Measurements from ENCODE around the gene PRKRA.

Gene PRKRA

GRCh38 chr2:178391701-178392100, 59.3 kb downstream of the PRKRA start:
- no peak for ATAC-seq

GRCh38 chr2:178388287-178388686, 62.7 kb downstream of the PRKRA start:
- ATAC-seq: no peak
- no peak for TF ChIP-seq POU6F1 (CRISPR knock-in tag; IDR thresholded peaks at IDR 0.05; ENCODE audit: borderline replicate concordance, low read depth)

More at GRCh38 chr2:178391701-178392100, 59.3 kb downstream of the PRKRA start:
- TF ChIP-seq ZNF8 (CRISPR knock-in tag; IDR thresholded peaks at IDR 0.05) (no peak), ZNF565 (CRISPR knock-in tag; conservative IDR thresholded peaks at IDR 0.05; ENCODE audit: low read depth) (no peak), TCF4 (CRISPR knock-in tag; IDR thresholded peaks at IDR 0.05; ENCODE audit: borderline replicate concordance) (no peak), ESRRG (CRISPR knock-in tag; IDR thresholded peaks at IDR 0.05) (no peak), ARNTL (CRISPR knock-in tag; IDR thresholded peaks at IDR 0.05; ENCODE audit: borderline replicate concordance, low read depth) (no peak), RARB (CRISPR knock-in tag; IDR thresholded peaks at IDR 0.05) (no peak), TOX (CRISPR knock-in tag; IDR thresholded peaks at IDR 0.05; ENCODE audit: borderline replicate concordance) (no peak), SNAI2 (CRISPR knock-in tag; IDR thresholded peaks at IDR 0.05) (no peak), ISL1 (CRISPR knock-in tag; IDR thresholded peaks at IDR 0.05) (no peak)
- TF ChIP-seq, protein P1, sequence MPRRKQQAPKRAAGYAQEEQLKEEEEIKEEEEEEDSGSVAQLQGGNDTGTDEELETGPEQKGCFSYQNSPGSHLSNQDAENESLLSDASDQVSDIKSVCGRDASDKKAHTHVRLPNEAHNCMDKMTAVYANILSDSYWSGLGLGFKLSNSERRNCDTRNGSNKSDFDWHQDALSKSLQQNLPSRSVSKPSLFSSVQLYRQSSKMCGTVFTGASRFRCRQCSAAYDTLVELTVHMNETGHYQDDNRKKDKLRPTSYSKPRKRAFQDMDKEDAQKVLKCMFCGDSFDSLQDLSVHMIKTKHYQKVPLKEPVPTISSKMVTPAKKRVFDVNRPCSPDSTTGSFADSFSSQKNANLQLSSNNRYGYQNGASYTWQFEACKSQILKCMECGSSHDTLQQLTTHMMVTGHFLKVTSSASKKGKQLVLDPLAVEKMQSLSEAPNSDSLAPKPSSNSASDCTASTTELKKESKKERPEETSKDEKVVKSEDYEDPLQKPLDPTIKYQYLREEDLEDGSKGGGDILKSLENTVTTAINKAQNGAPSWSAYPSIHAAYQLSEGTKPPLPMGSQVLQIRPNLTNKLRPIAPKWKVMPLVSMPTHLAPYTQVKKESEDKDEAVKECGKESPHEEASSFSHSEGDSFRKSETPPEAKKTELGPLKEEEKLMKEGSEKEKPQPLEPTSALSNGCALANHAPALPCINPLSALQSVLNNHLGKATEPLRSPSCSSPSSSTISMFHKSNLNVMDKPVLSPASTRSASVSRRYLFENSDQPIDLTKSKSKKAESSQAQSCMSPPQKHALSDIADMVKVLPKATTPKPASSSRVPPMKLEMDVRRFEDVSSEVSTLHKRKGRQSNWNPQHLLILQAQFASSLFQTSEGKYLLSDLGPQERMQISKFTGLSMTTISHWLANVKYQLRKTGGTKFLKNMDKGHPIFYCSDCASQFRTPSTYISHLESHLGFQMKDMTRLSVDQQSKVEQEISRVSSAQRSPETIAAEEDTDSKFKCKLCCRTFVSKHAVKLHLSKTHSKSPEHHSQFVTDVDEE (CRISPR knock-in tag; IDR thresholded peaks at IDR 0.05): no peak

- TF ChIP-seq ZC3H10 (CRISPR knock-in tag; IDR thresholded peaks at IDR 0.05) (no peak), POU6F1 (CRISPR knock-in tag; IDR thresholded peaks at IDR 0.05; ENCODE audit: borderline replicate concordance, low read depth) (no peak), ZNF70 (CRISPR knock-in tag; IDR thresholded peaks at IDR 0.05) (no peak), ZNF8 (CRISPR knock-in tag; IDR thresholded peaks at IDR 0.05) (no peak), RARB (CRISPR knock-in tag; IDR thresholded peaks at IDR 0.05) (no peak), OSR1 (CRISPR knock-in tag; IDR thresholded peaks at IDR 0.05) (no peak), CSRNP3 (CRISPR knock-in tag; IDR thresholded peaks at IDR 0.05) (no peak), ZNF565 (CRISPR knock-in tag; conservative IDR thresholded peaks at IDR 0.05; ENCODE audit: low read depth) (no peak), GLIS3 (CRISPR knock-in tag; IDR thresholded peaks at IDR 0.05) (no peak), ESRRG (CRISPR knock-in tag; IDR thresholded peaks at IDR 0.05) (no peak), ARNTL (CRISPR knock-in tag; IDR thresholded peaks at IDR 0.05; ENCODE audit: borderline replicate concordance, low read depth) (no peak), ISL1 (CRISPR knock-in tag; IDR thresholded peaks at IDR 0.05) (no peak), ZFP3 (CRISPR knock-in tag; IDR thresholded peaks at IDR 0.05) (no peak), TOX (CRISPR knock-in tag; IDR thresholded peaks at IDR 0.05; ENCODE audit: borderline replicate concordance) (no peak), SNAI2 (CRISPR knock-in tag; IDR thresholded peaks at IDR 0.05) (no peak)
- TF ChIP-seq, protein P2, sequence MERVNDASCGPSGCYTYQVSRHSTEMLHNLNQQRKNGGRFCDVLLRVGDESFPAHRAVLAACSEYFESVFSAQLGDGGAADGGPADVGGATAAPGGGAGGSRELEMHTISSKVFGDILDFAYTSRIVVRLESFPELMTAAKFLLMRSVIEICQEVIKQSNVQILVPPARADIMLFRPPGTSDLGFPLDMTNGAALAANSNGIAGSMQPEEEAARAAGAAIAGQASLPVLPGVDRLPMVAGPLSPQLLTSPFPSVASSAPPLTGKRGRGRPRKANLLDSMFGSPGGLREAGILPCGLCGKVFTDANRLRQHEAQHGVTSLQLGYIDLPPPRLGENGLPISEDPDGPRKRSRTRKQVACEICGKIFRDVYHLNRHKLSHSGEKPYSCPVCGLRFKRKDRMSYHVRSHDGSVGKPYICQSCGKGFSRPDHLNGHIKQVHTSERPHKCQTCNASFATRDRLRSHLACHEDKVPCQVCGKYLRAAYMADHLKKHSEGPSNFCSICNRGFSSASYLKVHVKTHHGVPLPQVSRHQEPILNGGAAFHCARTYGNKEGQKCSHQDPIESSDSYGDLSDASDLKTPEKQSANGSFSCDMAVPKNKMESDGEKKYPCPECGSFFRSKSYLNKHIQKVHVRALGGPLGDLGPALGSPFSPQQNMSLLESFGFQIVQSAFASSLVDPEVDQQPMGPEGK (CRISPR knock-in tag; IDR thresholded peaks at IDR 0.05; ENCODE audit: borderline replicate concordance): no peak
- TF ChIP-seq, protein P1 (CRISPR knock-in tag; IDR thresholded peaks at IDR 0.05): no peak
- ATAC-seq: no peak
These were observed 63.9 kb downstream of the PRKRA start for GRCh38 chr2:178386986-178387597.
